ENCODE results near the gene SLC6A5. TPM values are rescaled to one million over a fixed set of nuclear protein-coding genes. Genes with fewer than 3 reads are reported as not detected.

SLC6A5 gene
- total RNA-seq, 4 donors from 2014 or later: not detected

- peaks cover 12% of the 10 kb centered on the region for H3K4me1 ChIP-seq
- no peak overlapping the region for H3K27ac ChIP-seq
- no peak overlapping the region for H3K4me3 ChIP-seq
- DNase-seq (ENCODE audit: low spot score in 2 of 2): no peak
- H3K27me3 ChIP-seq: peaks cover 100% of the 10 kb centered on the region
- H3K36me3 ChIP-seq: no peaks in the 10 kb centered on the region
- WGBS: 4% methylated on average over 18 of the region's 63 CpGs
- no peaks in the 10 kb centered on the region for H3K9me3 ChIP-seq
- TF ChIP-seq CTCF (IDR thresholded peaks at IDR 0.05) (no peak), POLR2A (IDR thresholded peaks at IDR 0.05) (no peak), EP300 (IDR thresholded peaks at IDR 0.05) (no peak), POLR2AphosphoS5 (IDR thresholded peaks at IDR 0.05) (no peak)
Measured at GRCh38 chr11:20601221-20601914, 2.0 kb downstream of the SLC6A5 start.

GRCh38 chr11:20604295-20604803 is 4.9 kb downstream of the SLC6A5 start:
- H3K4me3 ChIP-seq: no peak overlapping the region
- no peak for DNase-seq (ENCODE audit: low spot score in 2 of 2)
- no peaks in the 10 kb centered on the region for H3K36me3 ChIP-seq
- H3K4me1 ChIP-seq: no peaks in the 10 kb centered on the region
- TF ChIP-seq POLR2A (IDR thresholded peaks at IDR 0.05): no peak
- TF ChIP-seq CTCF (IDR thresholded peaks at IDR 0.05): no peak
- no peak for TF ChIP-seq EP300 (IDR thresholded peaks at IDR 0.05)
- TF ChIP-seq POLR2AphosphoS5 (IDR thresholded peaks at IDR 0.05): no peak
- 33% methylated on average over 16 of the region's 25 CpGs for WGBS
- no peaks in the 10 kb centered on the region for H3K9me3 ChIP-seq
- H3K27ac ChIP-seq: no peak overlapping the region
- H3K27me3 ChIP-seq: peaks cover 100% of the 10 kb centered on the region

GRCh38 chr11:20604864-20605601 is 5.6 kb downstream of the SLC6A5 start:
- H3K36me3 ChIP-seq: no peaks in the 10 kb centered on the region
- no peak for DNase-seq (ENCODE audit: low spot score in 2 of 2)
- no peak overlapping the region for H3K27ac ChIP-seq
- H3K9me3 ChIP-seq: no peaks in the 10 kb centered on the region
- 26% methylated on average over 27 of the region's 27 CpGs for WGBS
- no peak for TF ChIP-seq EP300 (IDR thresholded peaks at IDR 0.05)
- TF ChIP-seq POLR2AphosphoS5 (IDR thresholded peaks at IDR 0.05): no peak
- TF ChIP-seq POLR2A (IDR thresholded peaks at IDR 0.05): no peak
- TF ChIP-seq CTCF (IDR thresholded peaks at IDR 0.05): no peak
- no peaks in the 10 kb centered on the region for H3K4me1 ChIP-seq
- H3K4me3 ChIP-seq: no peak overlapping the region
- H3K27me3 ChIP-seq: peaks cover 97% of the 10 kb centered on the region

GRCh38 chr11:20605602-20606091 is 6.2 kb downstream of the SLC6A5 start:
- no peak for DNase-seq (ENCODE audit: low spot score in 2 of 2)
- no peak overlapping the region for H3K4me3 ChIP-seq
- no peak overlapping the region for H3K27ac ChIP-seq
- peaks cover 91% of the 10 kb centered on the region for H3K27me3 ChIP-seq
- H3K36me3 ChIP-seq: no peaks in the 10 kb centered on the region
- no peaks in the 10 kb centered on the region for H3K4me1 ChIP-seq
- no peaks in the 10 kb centered on the region for H3K9me3 ChIP-seq
- 29% methylated on average over 22 of the region's 26 CpGs for WGBS
- TF ChIP-seq EP300 (IDR thresholded peaks at IDR 0.05): no peak
- no peak for TF ChIP-seq CTCF (IDR thresholded peaks at IDR 0.05)
- no peak for TF ChIP-seq POLR2AphosphoS5 (IDR thresholded peaks at IDR 0.05)
- TF ChIP-seq POLR2A (IDR thresholded peaks at IDR 0.05): no peak

GRCh38 chr11:20608934-20609333 is 9.5 kb downstream of the SLC6A5 start:
- no peak overlapping the region for H3K27ac ChIP-seq
- no peak overlapping the region for H3K4me3 ChIP-seq
- no peaks in the 10 kb centered on the region for H3K9me3 ChIP-seq
- no peak for TF ChIP-seq EP300 (IDR thresholded peaks at IDR 0.05)
- TF ChIP-seq POLR2AphosphoS5 (IDR thresholded peaks at IDR 0.05): no peak
- TF ChIP-seq POLR2A (IDR thresholded peaks at IDR 0.05): no peak
- TF ChIP-seq CTCF (IDR thresholded peaks at IDR 0.05): no peak
- WGBS: 70% methylated on average over 3 of the region's 3 CpGs
- DNase-seq (ENCODE audit: low spot score in 2 of 2): no peak
- no peaks in the 10 kb centered on the region for H3K4me1 ChIP-seq
- H3K27me3 ChIP-seq: peaks cover 83% of the 10 kb centered on the region
- H3K36me3 ChIP-seq: no peaks in the 10 kb centered on the region

All from suprapubic skin (tissue), 4 donors.